Endothelial cell of umbilical vein (primary cell): ENCODE data around the gene SHOX. TPM values are rescaled to one million over a fixed set of nuclear protein-coding genes. Genes with fewer than 3 reads are reported as not detected.

ENCODE experiments used
- BruUV-seq: library from RNA; stranded (reverse); fragments of 400-500 nt; replicated peaks from 2 replicates; lab custom pipeline; 2021; lab: Mats Ljungman, UMichigan
- CTCF ChIA-PET: fragments of 300-600, 350-600 bp; sonication (Branson Sonifier 250); formaldehyde crosslinking; loops from one replicate; lab custom pipeline; 2021; ENCODE audit warnings: antibody characterized with exemption, inconsistent platforms; lab: Charles Lee
- POLR2A ChIA-PET: fragments of 300-600, 350-600 bp; sonication (Branson Sonifier 250); formaldehyde crosslinking; loops from one replicate; lab custom pipeline; 2021; ENCODE audit warnings: antibody characterized with exemption, inconsistent platforms; lab: Charles Lee
- DNase-seq: peaks from one replicate; pipeline ENCODE4 v3.0.0-alpha.2; 2011; ENCODE audit warnings: low read depth, low spot score
- FAIRE-seq: peaks from 2 replicates; lab custom pipeline; 2011; peaks lifted over from hg19 to GRCh38; lab: Jason Lieb, UNC
- H2AFZ ChIP-seq: 2 replicates; pipeline ENCODE4 v1.6.0; 2012; ENCODE audit warnings: low read depth, low read length, control low read depth, inconsistent platforms
- H3K27ac ChIP-seq: 2 replicates; pipeline ENCODE4 v1.5.1; 2011; ENCODE audit warnings: low read depth, mild to moderate bottlenecking, control low read depth, low read length, moderate library complexity; ENCODE audit not compliant: insufficient read depth
- H3K27me3 ChIP-seq, 2 experiments: 2 replicates each; pipeline versions ENCODE4 v1.6.0 to v1.6.1; 2011; ENCODE audit warnings: low read length in 2 of 2, mixed read lengths in 1 of 2; ENCODE audit not compliant: control insufficient read depth in 2 of 2, insufficient read depth in 2 of 2
- H3K36me3 ChIP-seq, 2 experiments: 2 replicates in 1 of 2; 3 replicates in 1 of 2; pipeline ENCODE4 v1.5.1; 2011; ENCODE audit warnings: low read length in 2 of 2, mild to moderate bottlenecking in 1 of 2, moderate library complexity in 1 of 2; ENCODE audit not compliant: control insufficient read depth in 2 of 2, insufficient read depth in 2 of 2; ENCODE audit errors: extremely low read depth in 1 of 2
- H3K4me1 ChIP-seq: 3 replicates; pipeline ENCODE4 v1.5.1; 2011; ENCODE audit warnings: mild to moderate bottlenecking, low read length; ENCODE audit not compliant: control insufficient read depth, insufficient read depth; ENCODE audit errors: extremely low read depth
- H3K4me2 ChIP-seq: 2 replicates; pipeline ENCODE4 v1.6.1; 2011; ENCODE audit warnings: low read length, control low read depth, mixed read lengths; ENCODE audit not compliant: insufficient read depth
- H3K4me3 ChIP-seq, 3 experiments: fragments of 200-600 bp in 1 of 3; sonication (generic), shearing (Covaris generic) in 1 of 3; replicated peaks in 1 of 3; 2 replicates each; pipeline ENCODE4 v1.5.1; 2011 to 2016; ENCODE audit warnings: control low read depth in 3 of 3, low read length in 3 of 3, mild to moderate bottlenecking in 2 of 3, inconsistent platforms in 1 of 3, low read depth in 1 of 3, moderate library complexity in 1 of 3; ENCODE audit not compliant: insufficient read depth in 1 of 3
- H3K79me2 ChIP-seq: 2 replicates; pipeline ENCODE4 v1.6.0; 2012; ENCODE audit warnings: low read length, inconsistent platforms; ENCODE audit not compliant: control insufficient read depth, insufficient read depth
- H3K9ac ChIP-seq: replicated peaks from 2 replicates; pipeline ENCODE3; 2011; ENCODE audit warnings: low read length, control low read depth; ENCODE audit not compliant: insufficient read depth; ENCODE audit errors: extremely low read depth
- H3K9me1 ChIP-seq: replicated peaks from 3 replicates; pipeline ENCODE4 v1.6.0; 2011; ENCODE audit warnings: mild to moderate bottlenecking, low read length; ENCODE audit not compliant: control insufficient read depth, insufficient read depth; ENCODE audit errors: extremely low read depth
- H3K9me3 ChIP-seq: replicated peaks from 2 replicates; pipeline ENCODE4 v1.5.1; 2012; ENCODE audit warnings: low read length, inconsistent platforms; ENCODE audit not compliant: control insufficient read depth, insufficient read depth
- H4K20me1 ChIP-seq: replicated peaks from 2 replicates; pipeline ENCODE3; 2011; ENCODE audit warnings: mild to moderate bottlenecking, low read length; ENCODE audit not compliant: control insufficient read depth, insufficient read depth; ENCODE audit errors: extremely low read depth
- EZH2 ChIP-seq: IDR thresholded peaks from 2 replicates; pipeline ENCODE4 v1.6.1; 2012; ENCODE audit warnings: borderline replicate concordance, low read depth, mild to moderate bottlenecking, moderate library complexity, low read length, inconsistent platforms; ENCODE audit not compliant: severe bottlenecking
- FOS ChIP-seq: IDR thresholded peaks from 2 replicates; pipeline ENCODE4 v1.6.1; 2011; ENCODE audit warnings: mild to moderate bottlenecking, low read length, moderate library complexity, borderline replicate concordance; ENCODE audit not compliant: insufficient read depth
- GATA2 ChIP-seq: IDR thresholded peaks from 2 replicates; pipeline ENCODE4 v1.7.0; 2011; ENCODE audit warnings: low read depth, mild to moderate bottlenecking, moderate library complexity, mixed read lengths, low read length; ENCODE audit not compliant: insufficient read length, insufficient read depth
- JUN ChIP-seq: IDR thresholded peaks from 2 replicates; pipeline ENCODE4 v1.6.1; 2011; ENCODE audit warnings: borderline replicate concordance, low read depth; ENCODE audit not compliant: insufficient read length, insufficient read depth
- MYC ChIP-seq: IDR thresholded peaks from one replicate; pipeline ENCODE4 v1.6.1; 2011; ENCODE audit warnings: mild to moderate bottlenecking, low read depth, low read length
- POLR2A ChIP-seq: IDR thresholded peaks from 2 replicates; pipeline ENCODE4 v1.6.1; 2012; ENCODE audit warnings: low read depth, mild to moderate bottlenecking, control low read depth, low read length
- POLR2AphosphoS5 ChIP-seq: IDR thresholded peaks from 2 replicates; pipeline ENCODE4 v1.6.1; 2012; ENCODE audit warnings: low read depth, mild to moderate bottlenecking, control low read depth, low read length, moderate library complexity; ENCODE audit not compliant: insufficient read depth
- dilution Hi-C: fragments of 300-500 bp; cut with MboI; formaldehyde crosslinking; loops from one replicate; pipeline ENCODE4 v1.15.0; 2019; ENCODE audit warnings: low sequenced_read_pairs; ENCODE audit not compliant: extremely low pct_ligation_motif_present
- intact Hi-C: fragments of 100-400 bp; cut with micrococcal nuclease; formaldehyde crosslinking; loops from one replicate; pipeline ENCODE4 v1.10.0; 2022
- polyA plus RNA-seq, 4 experiments: library from polyadenylated mRNA; depleted of rRNA in 3 of 4; stranded (reverse) in 3 of 4; unstranded in 1 of 4; fragments of >200 nt; gene quantifications; 2 replicates each; pipeline versions ENCODE4 v1.2.1 to v1.2.3, GENCODE V29; 2011 to 2012; ENCODE audit warnings: missing spikeins in 1 of 4
- total RNA-seq: library from RNA; stranded (reverse); gene quantifications from 2 replicates; pipeline ENCODE4 v1.2.3, GENCODE V29; 2021
- TF ChIP-seq, protein P1 (sequence below): IDR thresholded peaks from 2 replicates; pipeline ENCODE4 v1.6.1; 2011; ENCODE audit not compliant: insufficient read depth, insufficient read length
- TF ChIP-seq, protein P2 (sequence below), 2 donors: IDR thresholded peaks; 1 replicate in 1 of 2; 2 replicates in 1 of 2; pipeline ENCODE4 v1.5.1; 2011; ENCODE audit warnings: low read length in 2 of 2, mild to moderate bottlenecking in 2 of 2, moderate library complexity in 2 of 2, control low read depth in 1 of 2, inconsistent platforms in 1 of 2, low read depth in 1 of 2; ENCODE audit not compliant: insufficient read depth in 1 of 2; ENCODE audit errors: extremely low read depth in 1 of 2

SHOX gene
- total and polyA plus RNA-seq, 2 donors (not counting 3 experiments of a cell fraction or from before 2014, with no cell fraction given): not detected

GRCh38 chrX:623268-623598 is 7.4 kb upstream of the SHOX start:
- no peaks in the 10 kb centered on the region for H4K20me1 ChIP-seq
- no peaks in the 10 kb centered on the region for H3K36me3 ChIP-seq
- no peak overlapping the region for H3K9ac ChIP-seq
- no peak for DNase-seq
- dilution Hi-C loops (no loop called here), intact Hi-C loops (no loop called here)
- H3K9me1 ChIP-seq: no peaks in the 10 kb centered on the region
- H2AFZ ChIP-seq: no peak overlapping the region
- no TSS peak for BruUV-seq
- TF ChIP-seq MYC (no peak), POLR2A (no peak), POLR2AphosphoS5 (no peak), GATA2 (no peak), JUN (no peak), EZH2 (no peak), FOS (no peak)
- TF ChIP-seq, protein P1, sequence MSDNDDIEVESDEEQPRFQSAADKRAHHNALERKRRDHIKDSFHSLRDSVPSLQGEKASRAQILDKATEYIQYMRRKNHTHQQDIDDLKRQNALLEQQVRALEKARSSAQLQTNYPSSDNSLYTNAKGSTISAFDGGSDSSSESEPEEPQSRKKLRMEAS: no peak
- TF ChIP-seq, protein P2, sequence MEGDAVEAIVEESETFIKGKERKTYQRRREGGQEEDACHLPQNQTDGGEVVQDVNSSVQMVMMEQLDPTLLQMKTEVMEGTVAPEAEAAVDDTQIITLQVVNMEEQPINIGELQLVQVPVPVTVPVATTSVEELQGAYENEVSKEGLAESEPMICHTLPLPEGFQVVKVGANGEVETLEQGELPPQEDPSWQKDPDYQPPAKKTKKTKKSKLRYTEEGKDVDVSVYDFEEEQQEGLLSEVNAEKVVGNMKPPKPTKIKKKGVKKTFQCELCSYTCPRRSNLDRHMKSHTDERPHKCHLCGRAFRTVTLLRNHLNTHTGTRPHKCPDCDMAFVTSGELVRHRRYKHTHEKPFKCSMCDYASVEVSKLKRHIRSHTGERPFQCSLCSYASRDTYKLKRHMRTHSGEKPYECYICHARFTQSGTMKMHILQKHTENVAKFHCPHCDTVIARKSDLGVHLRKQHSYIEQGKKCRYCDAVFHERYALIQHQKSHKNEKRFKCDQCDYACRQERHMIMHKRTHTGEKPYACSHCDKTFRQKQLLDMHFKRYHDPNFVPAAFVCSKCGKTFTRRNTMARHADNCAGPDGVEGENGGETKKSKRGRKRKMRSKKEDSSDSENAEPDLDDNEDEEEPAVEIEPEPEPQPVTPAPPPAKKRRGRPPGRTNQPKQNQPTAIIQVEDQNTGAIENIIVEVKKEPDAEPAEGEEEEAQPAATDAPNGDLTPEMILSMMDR (IDR thresholded peaks at IDR 0.05; ENCODE audit: extremely low read depth in 1 of 2, insufficient read depth in 1 of 2, low read depth in 1 of 2, low read length in 2 of 2): no peak
- ChIA-PET CTCF (no interaction called here), POLR2A (no interaction called here)
- no peak overlapping the region for H3K27ac ChIP-seq
- H3K4me2 ChIP-seq: no peak overlapping the region
- H3K27me3 ChIP-seq: peaks cover 10 to 18% of the 10 kb centered on the region in 2 experiments
- no peak overlapping the region for H3K4me3 ChIP-seq
- H3K9me3 ChIP-seq: no peaks in the 10 kb centered on the region
- H3K79me2 ChIP-seq: no peaks in the 10 kb centered on the region
- FAIRE-seq: no peak
- H3K4me1 ChIP-seq: no peaks in the 10 kb centered on the region
